ENCODE results near the gene DENND6A. TPM values are rescaled to one million over a fixed set of nuclear protein-coding genes. Genes with fewer than 3 reads are reported as not detected.

The DENND6A gene
- polyA plus RNA-seq, 2 donors: 6.0 to 6.8 TPM

GRCh38 chr3:57680046-57680445 lies 12.8 kb downstream of the DENND6A start:
- WGBS, 2 donors: 96 to 98% methylated on average over 4 of the region's 4 CpGs
- Histone ChIP-seq H3K27ac (ENCODE audit: low read depth in 2 of 2, low read length in 1 of 2) (no peak overlapping the region), H3K36me3 (ENCODE audit: control insufficient read depth in 2 of 2, insufficient read depth in 2 of 2, low read length in 1 of 2) (peaks cover 0 to 2% of the 10 kb centered on the region in 2 donors), H3K4me3 (ENCODE audit: low read depth in 1 of 2, low read length in 2 of 2) (no peak overlapping the region), H3K4me1 (ENCODE audit: control insufficient read depth in 2 of 2, insufficient read depth in 2 of 2, low read length in 1 of 2) (no peaks in the 10 kb centered on the region), H3K27me3 (ENCODE audit: control insufficient read depth in 1 of 2, insufficient read depth in 2 of 2, low read length in 2 of 2) (no peaks in the 10 kb centered on the region), H3K9me3 (ENCODE audit: control insufficient read depth in 2 of 2, insufficient read depth in 1 of 2, low read depth in 1 of 2, low read length in 1 of 2) (no peaks in the 10 kb centered on the region)

GRCh38 chr3:57675530-57675929 lies 17.3 kb downstream of the DENND6A start:
- Histone ChIP-seq H3K27ac (ENCODE audit: low read depth in 2 of 2, low read length in 1 of 2) (no peak overlapping the region), H3K27me3 (ENCODE audit: control insufficient read depth in 1 of 2, insufficient read depth in 2 of 2, low read length in 2 of 2) (no peaks in the 10 kb centered on the region)

GRCh38 chr3:57673156-57673555 lies 19.7 kb downstream of the DENND6A start:
- no peaks in the 10 kb centered on the region for H3K27me3 ChIP-seq (ENCODE audit: control insufficient read depth in 1 of 2, insufficient read depth in 2 of 2, low read length in 2 of 2)
- WGBS, 2 donors: 88 to 89% methylated on average over 4 of the region's 4 CpGs
- no peaks in the 10 kb centered on the region for H3K9me3 ChIP-seq (ENCODE audit: control insufficient read depth in 2 of 2, insufficient read depth in 1 of 2, low read depth in 1 of 2, low read length in 1 of 2)
- H3K4me3 ChIP-seq (ENCODE audit: low read depth in 1 of 2, low read length in 2 of 2): no peak overlapping the region
- H3K36me3 ChIP-seq (ENCODE audit: control insufficient read depth in 2 of 2, insufficient read depth in 2 of 2, low read length in 1 of 2): no peaks in the 10 kb centered on the region
- no peak overlapping the region for H3K27ac ChIP-seq (ENCODE audit: low read depth in 2 of 2, low read length in 1 of 2)
- no peaks in the 10 kb centered on the region for H3K4me1 ChIP-seq (ENCODE audit: control insufficient read depth in 2 of 2, insufficient read depth in 2 of 2, low read length in 1 of 2)

More at GRCh38 chr3:57675530-57675929, 17.3 kb downstream of the DENND6A start:
- H3K36me3 ChIP-seq (ENCODE audit: control insufficient read depth in 2 of 2, insufficient read depth in 2 of 2, low read length in 1 of 2): peaks cover 0 to 2% of the 10 kb centered on the region in 2 donors
- no peaks in the 10 kb centered on the region for H3K9me3 ChIP-seq (ENCODE audit: control insufficient read depth in 2 of 2, insufficient read depth in 1 of 2, low read depth in 1 of 2, low read length in 1 of 2)
- H3K4me1 ChIP-seq (ENCODE audit: control insufficient read depth in 2 of 2, insufficient read depth in 2 of 2, low read length in 1 of 2): no peaks in the 10 kb centered on the region
- H3K4me3 ChIP-seq (ENCODE audit: low read depth in 1 of 2, low read length in 2 of 2): no peak overlapping the region

GRCh38 chr3:57670543-57670942 lies 22.3 kb downstream of the DENND6A start:
- H3K4me1 ChIP-seq (ENCODE audit: control insufficient read depth in 2 of 2, insufficient read depth in 2 of 2, low read length in 1 of 2): no peaks in the 10 kb centered on the region
- H3K27me3 ChIP-seq (ENCODE audit: control insufficient read depth in 1 of 2, insufficient read depth in 2 of 2, low read length in 2 of 2): no peaks in the 10 kb centered on the region
- no peak overlapping the region for H3K27ac ChIP-seq (ENCODE audit: low read depth in 2 of 2, low read length in 1 of 2)
- H3K4me3 ChIP-seq (ENCODE audit: low read depth in 1 of 2, low read length in 2 of 2): no peak overlapping the region
- no peaks in the 10 kb centered on the region for H3K36me3 ChIP-seq (ENCODE audit: control insufficient read depth in 2 of 2, insufficient read depth in 2 of 2, low read length in 1 of 2)
- H3K9me3 ChIP-seq (ENCODE audit: control insufficient read depth in 2 of 2, insufficient read depth in 1 of 2, low read depth in 1 of 2, low read length in 1 of 2): no peaks in the 10 kb centered on the region

GRCh38 chr3:57661404-57661803 lies 31.5 kb downstream of the DENND6A start:
- no peaks in the 10 kb centered on the region for H3K27me3 ChIP-seq (ENCODE audit: control insufficient read depth in 1 of 2, insufficient read depth in 2 of 2, low read length in 2 of 2)
- H3K4me3 ChIP-seq (ENCODE audit: low read depth in 1 of 2, low read length in 2 of 2): no peak overlapping the region
- H3K27ac ChIP-seq (ENCODE audit: low read depth in 2 of 2, low read length in 1 of 2): no peak overlapping the region
- no peaks in the 10 kb centered on the region for H3K36me3 ChIP-seq (ENCODE audit: control insufficient read depth in 2 of 2, insufficient read depth in 2 of 2, low read length in 1 of 2)
- H3K9me3 ChIP-seq (ENCODE audit: control insufficient read depth in 2 of 2, insufficient read depth in 1 of 2, low read depth in 1 of 2, low read length in 1 of 2): no peaks in the 10 kb centered on the region
- H3K4me1 ChIP-seq (ENCODE audit: control insufficient read depth in 2 of 2, insufficient read depth in 2 of 2, low read length in 1 of 2): no peaks in the 10 kb centered on the region

- Histone ChIP-seq H3K27ac (ENCODE audit: low read depth in 2 of 2, low read length in 1 of 2) (peak overlapping the region in 1 of 2 donors; percentile 37), H3K4me1 (ENCODE audit: control insufficient read depth in 2 of 2, insufficient read depth in 2 of 2, low read length in 1 of 2) (no peaks in the 10 kb centered on the region), H3K9me3 (ENCODE audit: control insufficient read depth in 2 of 2, insufficient read depth in 1 of 2, low read depth in 1 of 2, low read length in 1 of 2) (no peaks in the 10 kb centered on the region), H3K36me3 (ENCODE audit: control insufficient read depth in 2 of 2, insufficient read depth in 2 of 2, low read length in 1 of 2) (no peaks in the 10 kb centered on the region), H3K27me3 (ENCODE audit: control insufficient read depth in 1 of 2, insufficient read depth in 2 of 2, low read length in 2 of 2) (no peaks in the 10 kb centered on the region), H3K4me3 (ENCODE audit: low read depth in 1 of 2, low read length in 2 of 2) (no peak overlapping the region)
- 96 to 98% methylated on average over 4 of the region's 4 CpGs for WGBS, 2 donors
Observed at GRCh38 chr3:57659806-57660439, 33.0 kb downstream of the DENND6A start.

- peak overlapping the region in 1 of 2 donors; percentile 37 for H3K27ac ChIP-seq (ENCODE audit: low read depth in 2 of 2, low read length in 1 of 2)
- peaks cover 0 to 4% of the 10 kb centered on the region in 2 donors for H3K36me3 ChIP-seq (ENCODE audit: control insufficient read depth in 2 of 2, insufficient read depth in 2 of 2, low read length in 1 of 2)
- H3K27me3 ChIP-seq (ENCODE audit: control insufficient read depth in 1 of 2, insufficient read depth in 2 of 2, low read length in 2 of 2): no peaks in the 10 kb centered on the region
- no peaks in the 10 kb centered on the region for H3K4me1 ChIP-seq (ENCODE audit: control insufficient read depth in 2 of 2, insufficient read depth in 2 of 2, low read length in 1 of 2)
- H3K9me3 ChIP-seq (ENCODE audit: control insufficient read depth in 2 of 2, insufficient read depth in 1 of 2, low read depth in 1 of 2, low read length in 1 of 2): no peaks in the 10 kb centered on the region
- whole genome bisulfite sequencing, 2 donors: 48 to 55% methylated on average over 1 of the region's 1 CpG
- H3K4me3 ChIP-seq (ENCODE audit: low read depth in 1 of 2, low read length in 2 of 2): no peak overlapping the region
Observed at GRCh38 chr3:57659004-57659673, 33.7 kb downstream of the DENND6A start.

- H3K4me3 ChIP-seq (ENCODE audit: low read depth in 1 of 2, low read length in 2 of 2): no peak overlapping the region
- H3K27ac ChIP-seq (ENCODE audit: low read depth in 2 of 2, low read length in 1 of 2): no peak overlapping the region
- peaks cover 0 to 4% of the 10 kb centered on the region in 2 donors for H3K36me3 ChIP-seq (ENCODE audit: control insufficient read depth in 2 of 2, insufficient read depth in 2 of 2, low read length in 1 of 2)
Observed at GRCh38 chr3:57658536-57658935, 34.3 kb downstream of the DENND6A start.

GRCh38 chr3:57655727-57656126 lies 37.1 kb downstream of the DENND6A start:
- no peaks in the 10 kb centered on the region for H3K27me3 ChIP-seq (ENCODE audit: control insufficient read depth in 1 of 2, insufficient read depth in 2 of 2, low read length in 2 of 2)
- H3K4me3 ChIP-seq (ENCODE audit: low read depth in 1 of 2, low read length in 2 of 2): no peak overlapping the region
- H3K36me3 ChIP-seq (ENCODE audit: control insufficient read depth in 2 of 2, insufficient read depth in 2 of 2, low read length in 1 of 2): peaks cover 0 to 4% of the 10 kb centered on the region in 2 donors
- H3K27ac ChIP-seq (ENCODE audit: low read depth in 2 of 2, low read length in 1 of 2): no peak overlapping the region
- WGBS, 2 donors: 86 to 94% methylated on average over 2 of the region's 2 CpGs
- H3K9me3 ChIP-seq (ENCODE audit: control insufficient read depth in 2 of 2, insufficient read depth in 1 of 2, low read depth in 1 of 2, low read length in 1 of 2): no peaks in the 10 kb centered on the region
- H3K4me1 ChIP-seq (ENCODE audit: control insufficient read depth in 2 of 2, insufficient read depth in 2 of 2, low read length in 1 of 2): no peaks in the 10 kb centered on the region

More at GRCh38 chr3:57658536-57658935, 34.3 kb downstream of the DENND6A start:
- Histone ChIP-seq H3K9me3 (ENCODE audit: control insufficient read depth in 2 of 2, insufficient read depth in 1 of 2, low read depth in 1 of 2, low read length in 1 of 2) (no peaks in the 10 kb centered on the region), H3K27me3 (ENCODE audit: control insufficient read depth in 1 of 2, insufficient read depth in 2 of 2, low read length in 2 of 2) (no peaks in the 10 kb centered on the region), H3K4me1 (ENCODE audit: control insufficient read depth in 2 of 2, insufficient read depth in 2 of 2, low read length in 1 of 2) (no peaks in the 10 kb centered on the region)

GRCh38 chr3:57654267-57654666 lies 38.6 kb downstream of the DENND6A start:
- Histone ChIP-seq H3K27ac (ENCODE audit: low read depth in 2 of 2, low read length in 1 of 2) (no peak overlapping the region), H3K27me3 (ENCODE audit: control insufficient read depth in 1 of 2, insufficient read depth in 2 of 2, low read length in 2 of 2) (no peaks in the 10 kb centered on the region), H3K4me1 (ENCODE audit: control insufficient read depth in 2 of 2, insufficient read depth in 2 of 2, low read length in 1 of 2) (no peaks in the 10 kb centered on the region), H3K4me3 (ENCODE audit: low read depth in 1 of 2, low read length in 2 of 2) (no peak overlapping the region), H3K9me3 (ENCODE audit: control insufficient read depth in 2 of 2, insufficient read depth in 1 of 2, low read depth in 1 of 2, low read length in 1 of 2) (no peaks in the 10 kb centered on the region), H3K36me3 (ENCODE audit: control insufficient read depth in 2 of 2, insufficient read depth in 2 of 2, low read length in 1 of 2) (peaks cover 0 to 4% of the 10 kb centered on the region in 2 donors)
- 91 to 92% methylated on average over 1 of the region's 1 CpG for WGBS, 2 donors
